A549 (cell line): Measurements from ENCODE around the gene MRPL23. TPM values are rescaled to one million over a fixed set of nuclear protein-coding genes. Genes with fewer than 3 reads are reported as not detected.

Source experiments
- ATAC-seq, 2 experiments: fragments of 200-7000 bp in 1 of 2; fragments of >200 bp in 1 of 2; cut with Nextera tagmentation in 1 of 2; cut with Tn5 transposase in 1 of 2; 3 replicates each; pipeline versions ENCODE4 v1.8.0 to v1.9.1; 2018 to 2020; ENCODE audit warnings: mild to moderate bottlenecking in 1 of 2, moderate library complexity in 1 of 2
- CTCF ChIA-PET: fragments of 300-600 bp; sonication (Branson Sonifier 250); formaldehyde crosslinking; extraction: SDS; loops from one replicate; lab custom pipeline; 2021; ENCODE audit warnings: antibody characterized with exemption, inconsistent platforms; lab: Yijun Ruan, JAX
- POLR2A ChIA-PET: fragments of 350-600 bp; formaldehyde crosslinking; extraction: SDS; loops from one replicate; lab custom pipeline; 2021; ENCODE audit warnings: antibody characterized with exemption, inconsistent platforms; lab: Yijun Ruan, JAX
- DNase-seq, 2 experiments: peaks; one replicate each; pipeline versions ENCODE4 v3.0.0 to v3.0.0-alpha.2; 2011 to 2016; ENCODE audit warnings: low read depth in 1 of 2, low spot score in 1 of 2
- FAIRE-seq: peaks from 2 replicates; lab custom pipeline; 2011; peaks lifted over from hg19 to GRCh38; lab: Jason Lieb, UNC
- H3K27ac ChIP-seq, 2 experiments: fragments of >200 bp; sonication (Bioruptor Twin); formaldehyde crosslinking; 3 replicates each; pipeline ENCODE4 v1.5.1; 2016 to 2017
- H3K4me1 ChIP-seq: fragments of >200 bp; sonication (Bioruptor Twin); formaldehyde crosslinking; 3 replicates; pipeline ENCODE4 v1.6.1; 2016
- H3K4me2 ChIP-seq: fragments of >200 bp; sonication (Bioruptor Twin); formaldehyde crosslinking; 3 replicates; pipeline ENCODE4 v1.6.1; 2016
- H3K4me3 ChIP-seq: fragments of >200 bp; sonication (Bioruptor Twin); formaldehyde crosslinking; 3 replicates; pipeline ENCODE4 v1.5.1; 2016
- H3K9me3 ChIP-seq: fragments of >200 bp; sonication (Bioruptor Twin); formaldehyde crosslinking; 3 replicates; pipeline ENCODE4 v1.6.1; 2016
- BCL3 ChIP-seq: fragments of >200 bp; sonication (Bioruptor Twin); formaldehyde crosslinking; IDR thresholded peaks from 3 replicates; pipeline ENCODE4 v1.6.1; 2016
- BHLHE40 ChIP-seq: IDR thresholded peaks from 2 replicates; pipeline ENCODE4 v1.6.1; 2012; ENCODE audit warnings: low read depth, low read length, inconsistent platforms
- CBX2 ChIP-seq: fragments of 200-600 bp; sonication (generic); IDR thresholded peaks from 2 replicates; pipeline ENCODE4 v1.6.1; 2016; ENCODE audit warnings: low read depth, mild to moderate bottlenecking, borderline replicate concordance
- CBX8 ChIP-seq: fragments of 200-600 bp; sonication (generic); IDR thresholded peaks from 2 replicates; pipeline ENCODE4 v1.6.1; 2016
- CHD2 ChIP-seq: fragments of 150-350 bp; IDR thresholded peaks from 2 replicates; pipeline ENCODE4 v1.6.1; 2014; ENCODE audit warnings: low read length; ENCODE audit not compliant: partially characterized antibody
- CHD4 ChIP-seq: fragments of 200-600 bp; sonication (generic); IDR thresholded peaks from 2 replicates; pipeline ENCODE4 v1.6.1; 2016; ENCODE audit warnings: antibody characterized with exemption, mild to moderate bottlenecking, borderline replicate concordance
- E2F6 ChIP-seq: IDR thresholded peaks from 2 replicates; pipeline ENCODE4 v1.6.1; 2012; ENCODE audit warnings: low read depth, borderline replicate concordance
- EHMT2 ChIP-seq: fragments of 200-600 bp; sonication (generic); IDR thresholded peaks from 2 replicates; pipeline ENCODE4 v1.6.1; 2016; ENCODE audit warnings: antibody characterized with exemption, low read depth, mild to moderate bottlenecking, moderate library complexity
- ELK1 ChIP-seq: fragments of 150-350 bp; IDR thresholded peaks from 2 replicates; pipeline ENCODE4 v1.6.1; 2014; ENCODE audit warnings: low read depth, mild to moderate bottlenecking, low read length
- EP300 ChIP-seq, 2 experiments: fragments of >200 bp; sonication (Bioruptor Twin); formaldehyde crosslinking; IDR thresholded peaks; 2 replicates in 1 of 2; 3 replicates in 1 of 2; pipeline ENCODE4 v1.6.1; 2016 to 2017
- ESRRA ChIP-seq: fragments of 150-350 bp; IDR thresholded peaks from 2 replicates; pipeline ENCODE4 v1.6.1; 2014; ENCODE audit warnings: mild to moderate bottlenecking, low read length, borderline replicate concordance
- GATA3 ChIP-seq: IDR thresholded peaks from 2 replicates; pipeline ENCODE4 v1.6.1; 2012; ENCODE audit warnings: borderline replicate concordance
- HDAC2 ChIP-seq: fragments of 200-600 bp; sonication (generic); IDR thresholded peaks from 2 replicates; pipeline ENCODE4 v1.6.1; 2016
- HMGXB4 ChIP-seq: fragments of 250-450 bp; sonication (Bioruptor Pico); IDR thresholded peaks from 2 replicates; pipeline ENCODE4 v1.5.0; 2021; ENCODE audit warnings: mild to moderate bottlenecking, moderate library complexity, borderline replicate concordance
- HOXB13 ChIP-seq: fragments of 250-450 bp; sonication (Bioruptor Pico); IDR thresholded peaks from 2 replicates; pipeline ENCODE4 v1.5.0; 2020; ENCODE audit warnings: low read depth, mild to moderate bottlenecking, moderate library complexity
- HOXB5 ChIP-seq: fragments of 250-450 bp; sonication (Bioruptor Pico); IDR thresholded peaks from 2 replicates; pipeline ENCODE4 v1.5.0; 2020; ENCODE audit warnings: mild to moderate bottlenecking, moderate library complexity
- MAFK ChIP-seq: fragments of 450-650 bp; IDR thresholded peaks from 2 replicates; pipeline ENCODE4 v1.6.1; 2014; ENCODE audit not compliant: partially characterized antibody
- NFE2L2 ChIP-seq: fragments of 150-350 bp; conservative IDR thresholded peaks from 2 replicates; pipeline ENCODE4 v1.6.1; 2014; ENCODE audit warnings: low read length
- RAD21 ChIP-seq, 2 experiments: fragments of >200 bp in 1 of 2; sonication (Bioruptor Twin) in 1 of 2; formaldehyde crosslinking in 1 of 2; IDR thresholded peaks in 1 of 2; conservative IDR thresholded peaks in 1 of 2; 2 replicates in 1 of 2; 3 replicates in 1 of 2; pipeline ENCODE4 v1.6.1; 2012 to 2018; ENCODE audit warnings: inconsistent platforms in 1 of 2
- RARB ChIP-seq: fragments of 250-450 bp; sonication (Bioruptor Pico); IDR thresholded peaks from 2 replicates; pipeline ENCODE4 v1.8.0; 2021; ENCODE audit warnings: mild to moderate bottlenecking, moderate library complexity
- RCOR1 ChIP-seq: fragments of 150-350 bp; IDR thresholded peaks from 2 replicates; pipeline ENCODE4 v1.6.1; 2014; ENCODE audit warnings: antibody characterized with exemption, low read length, low read depth
- REST ChIP-seq: fragments of 200-600 bp; sonication (generic); IDR thresholded peaks from 2 replicates; pipeline ENCODE4 v1.6.1; 2016; ENCODE audit warnings: antibody characterized with exemption, mild to moderate bottlenecking, moderate library complexity
- TFCP2L1 ChIP-seq: fragments of 250-450 bp; sonication (Bioruptor Pico); IDR thresholded peaks from 2 replicates; pipeline ENCODE4 v1.5.0; 2021; ENCODE audit warnings: mild to moderate bottlenecking
- TP53 ChIP-seq: fragments of 250-450 bp; sonication (Bioruptor Pico); IDR thresholded peaks from 2 replicates; pipeline ENCODE4 v1.5.0; 2021; ENCODE audit warnings: mild to moderate bottlenecking, moderate library complexity
- USF2 ChIP-seq: fragments of 450-650 bp; IDR thresholded peaks from 2 replicates; pipeline ENCODE4 v1.6.1; 2014; ENCODE audit warnings: antibody characterized with exemption
- ZNF302 ChIP-seq: fragments of 250-450 bp; sonication (Bioruptor Pico); IDR thresholded peaks from 2 replicates; pipeline ENCODE4 v1.9.0; 2021; ENCODE audit warnings: inconsistent platforms, mild to moderate bottlenecking, moderate library complexity
- WGBS: methylation state at CpG from one replicate; pipeline ENCODE4 v1.1.6; 2017; ENCODE audit errors: missing lambda C conversion rate; 5-methylcytosine and 5-hydroxymethylcytosine counted together
- polyA plus RNA-seq, 4 experiments: library from polyadenylated mRNA; depleted of rRNA in 3 of 4; stranded (reverse); fragments of >200 nt; fragmentation: RNase III in 1 of 4; extraction: RNeasy Plus Mini Kit Qiagen cat#74134 plus additional on column Dnase treatment in 1 of 4; gene quantifications; 2 replicates in 3 of 4; 3 replicates in 1 of 4; pipeline ENCODE4 v1.2.3, GENCODE V29; 2011 to 2017

MRPL23 gene
- polyA plus RNA-seq, 2 of the 4 experiments (the other 2 are of a cell fraction): 77.7 to 160 TPM

GRCh38 chr11:1990872-1991578, 43.9 kb downstream of the MRPL23 start (continued):
- TF ChIP-seq CHD2: no peak
- no peak for TF ChIP-seq HDAC2
- TF ChIP-seq ESRRA: no peak
- TF ChIP-seq NFE2L2: no peak
- no peak for TF ChIP-seq ELK1
- TF ChIP-seq CBX8: no peak
- TF ChIP-seq HMGXB4 (CRISPR knock-in tag): no peak
- TF ChIP-seq CBX2: no peak
- TF ChIP-seq, all 56 proteins: peak for 0

- H3K27ac ChIP-seq: no peak overlapping the region
- CTCF ChIA-PET: interaction anchor here (0.5 to 1.7 kb wide), 5 partner anchors 9 to 299 kb away, joined by 3 to 8 read pairs (median 4); no protein-coding TSS in a partner anchor
- no peaks in the 10 kb centered on the region for H3K4me1 ChIP-seq
- DNase-seq: no peak
- no peak for FAIRE-seq
- TF ChIP-seq TFCP2L1: no peak
- TF ChIP-seq RCOR1: no peak
- no peak for TF ChIP-seq RARB (CRISPR knock-in tag)
- TF ChIP-seq USF2: no peak
- no peak for TF ChIP-seq EP300 (IDR thresholded peaks at IDR 0.05)
- no peak overlapping the region for H3K4me2 ChIP-seq
- H3K9me3 ChIP-seq: no peaks in the 10 kb centered on the region
- WGBS: no CpG with 5 or more reads among the region's 26 CpGs
- H3K4me3 ChIP-seq: no peak overlapping the region
- POLR2A ChIA-PET: no interaction called here
- no peak for ATAC-seq
Observed at GRCh38 chr11:1992111-1992510, 45.0 kb downstream of the MRPL23 start.

- H3K4me3 ChIP-seq: no peak overlapping the region
- no CpG with 5 or more reads among the region's 13 CpGs for WGBS
- ATAC-seq: no peak
- no peak overlapping the region for H3K4me2 ChIP-seq
- ChIA-PET POLR2A (interaction anchor here (0.7 kb wide), 1 partner anchor 232 kb away, joined by 7 read pairs; no protein-coding TSS in a partner anchor), CTCF (interaction anchor here (0.6 to 3.4 kb wide), 4 partner anchors 40 to 341 kb away, joined by 3 to 15 read pairs (median 4); no protein-coding TSS in a partner anchor)
- DNase-seq: no peak
- no peak overlapping the region for H3K27ac ChIP-seq
- no peaks in the 10 kb centered on the region for H3K9me3 ChIP-seq
- no peaks in the 10 kb centered on the region for H3K4me1 ChIP-seq
- no peak for FAIRE-seq
- TF ChIP-seq RAD21 (conservative IDR thresholded peaks at IDR 0.05 in 1 of 2, IDR thresholded peaks at IDR 0.05 in 1 of 2) (no peak), CHD4 (no peak), EHMT2 (no peak), BHLHE40 (no peak), ESRRA (no peak), HOXB13 (CRISPR knock-in tag) (no peak), TP53 (no peak), HOXB5 (CRISPR knock-in tag) (no peak), GATA3 (no peak), MAFK (no peak), RARB (CRISPR knock-in tag) (no peak), REST (no peak), BCL3 (no peak), E2F6 (no peak), ZNF302 (CRISPR knock-in tag) (no peak)
Observed at GRCh38 chr11:1994121-1994520, 47.0 kb downstream of the MRPL23 start.
